GM19395 (cell line): ENCODE measurements around the gene STARD13.

ENCODE experiments used
- ATAC-seq: cut with Tn5 transposase; IDR thresholded peaks from one replicate; pipeline ENCODE4 v1.9.1; 2021; ENCODE audit warnings: mild to moderate bottlenecking, moderate library complexity; ENCODE audit not compliant: unreplicated experiment

STARD13 gene

DNA sequence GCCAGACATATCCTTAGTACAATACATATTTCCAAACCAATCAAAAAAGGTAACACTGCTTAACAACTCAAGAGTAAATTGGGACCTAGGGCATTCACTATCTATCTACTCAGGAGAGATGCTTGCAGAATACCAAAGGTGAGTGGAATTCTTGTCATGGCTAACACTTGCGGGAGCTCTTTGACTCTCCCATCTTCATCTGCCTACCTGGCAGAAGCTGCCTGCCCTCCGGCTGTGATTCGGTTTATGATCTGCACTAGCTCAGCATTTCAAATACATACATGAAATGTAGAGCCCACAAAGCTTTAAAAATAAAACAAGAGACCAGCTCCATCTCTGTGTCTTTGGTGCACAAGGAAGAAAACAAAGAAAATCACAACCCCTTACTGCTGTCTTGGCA is 127.3 kb downstream of the STARD13 start:
- ATAC-seq, result no peak

DNA sequence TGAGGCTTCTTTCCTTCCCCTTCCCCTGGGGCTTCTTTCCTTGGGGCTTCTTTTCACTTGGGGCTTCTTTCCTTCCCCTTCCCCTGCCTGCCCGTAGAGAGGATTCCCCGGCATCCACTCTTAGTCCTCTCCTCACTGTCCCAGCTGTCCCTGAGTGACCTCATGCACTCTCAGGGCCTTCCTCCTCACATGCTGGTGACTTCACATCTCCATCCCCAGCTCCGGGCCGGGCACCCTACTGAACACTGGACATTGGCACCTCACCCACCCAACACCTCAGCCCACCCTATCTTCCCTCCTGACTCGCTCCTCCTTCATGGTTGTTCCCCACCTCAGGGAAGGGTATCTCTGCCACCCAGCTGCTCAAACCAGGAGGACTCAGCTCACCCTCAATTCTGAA is 130.6 kb downstream of the STARD13 start:
- ATAC-seq, result no peak

GRCh38 chr13:33153421-33154404 is 131.8 kb downstream of the STARD13 start:
- ATAC-seq, result no peak

GRCh38 chr13:33152389-33152788 is 133.2 kb downstream of the STARD13 start:
- no peak for ATAC-seq

DNA sequence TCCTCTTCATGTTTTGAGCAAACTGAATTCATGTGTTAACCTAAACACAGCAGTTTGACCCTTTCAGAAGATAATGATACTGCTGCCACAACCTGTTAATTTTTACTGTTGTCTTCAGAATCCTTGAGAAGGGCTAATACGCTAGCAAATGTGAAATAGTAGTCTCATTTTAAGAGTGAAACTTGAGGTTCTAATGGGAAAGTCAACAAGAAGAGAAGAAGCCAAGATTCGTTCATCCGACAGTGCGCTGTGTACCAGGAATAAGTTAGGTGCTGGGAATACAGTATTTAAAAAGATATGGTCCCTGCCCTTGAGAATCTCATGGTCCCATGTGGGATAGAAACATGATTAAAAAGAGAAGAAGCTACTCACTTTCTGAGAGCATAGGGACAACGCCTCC is 134.9 kb downstream of the STARD13 start:
- ATAC-seq, result no peak

DNA sequence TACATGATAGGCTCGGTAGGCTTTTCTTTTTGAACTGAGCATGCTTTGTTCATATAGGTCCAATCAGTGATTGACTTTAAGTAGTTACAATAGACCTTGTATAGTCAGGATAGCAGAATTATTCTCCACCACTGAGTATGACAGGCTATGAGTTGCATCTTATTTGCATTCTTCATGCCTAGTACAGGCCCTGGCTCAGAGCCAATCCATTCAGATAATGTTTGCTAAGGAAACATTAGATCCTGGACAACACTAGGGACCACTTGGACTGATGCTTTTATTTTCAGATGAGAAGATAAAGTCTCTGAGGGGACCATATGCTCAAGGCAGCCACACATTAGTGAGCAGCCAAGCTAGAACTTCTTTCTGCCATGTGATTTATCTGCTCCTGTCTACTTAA is 135.4 kb downstream of the STARD13 start:
- ATAC-seq, result no peak

DNA sequence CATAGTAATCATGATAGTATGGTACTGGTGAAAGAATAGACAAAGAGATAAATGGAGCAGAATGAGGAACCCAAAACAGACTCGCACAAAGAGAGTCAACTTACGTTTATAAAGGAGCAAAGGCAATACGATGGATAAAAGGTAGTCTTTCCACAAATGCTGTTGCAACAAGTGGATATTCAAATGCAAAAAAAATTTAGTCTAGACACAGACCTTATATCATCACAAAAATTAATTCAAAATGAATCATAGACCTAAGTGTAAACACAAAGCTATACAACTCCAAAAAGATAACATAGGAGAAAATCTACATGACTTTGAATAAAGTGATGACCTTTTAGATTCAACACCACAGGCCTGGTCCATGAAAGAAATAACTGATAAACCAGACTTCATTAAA is 137.7 kb downstream of the STARD13 start:
- ATAC-seq, result no peak

DNA sequence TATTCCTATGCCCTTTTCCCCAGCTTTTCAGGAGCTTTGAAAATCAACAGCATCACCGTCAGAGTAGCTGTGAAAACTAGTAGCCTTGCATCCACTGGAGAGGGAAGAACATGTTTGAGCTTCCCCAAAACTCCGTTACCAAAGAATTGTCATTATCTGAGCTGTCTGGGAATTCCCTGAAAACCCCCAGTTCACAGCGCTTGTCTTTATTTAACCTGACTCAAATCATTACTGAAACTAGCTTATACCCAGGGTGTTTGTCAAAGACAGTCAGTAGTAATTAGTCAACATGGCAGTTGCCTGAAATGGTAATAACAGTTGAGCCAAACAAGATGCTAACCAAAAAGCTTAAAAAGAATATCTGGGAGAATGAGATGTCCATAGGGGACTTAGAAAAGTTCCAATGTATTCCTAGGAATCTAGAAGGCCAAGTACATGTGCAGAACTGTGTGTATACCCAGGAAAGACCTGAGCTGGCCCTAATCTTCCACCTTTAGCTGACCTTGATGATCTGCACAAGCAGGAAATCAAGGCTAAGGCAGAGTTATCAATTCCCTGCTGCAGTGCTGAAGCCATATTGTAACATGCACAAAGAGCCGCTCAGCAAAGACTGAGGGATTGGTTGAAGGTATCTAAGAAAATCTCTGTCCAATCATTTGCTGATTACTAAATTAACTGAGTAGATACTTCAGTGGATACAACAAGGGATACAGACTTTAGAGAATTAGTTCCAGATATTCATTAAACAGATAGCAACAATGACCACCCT is 138.5 kb downstream of the STARD13 start:
- ATAC-seq, result peak; percentile 88

DNA sequence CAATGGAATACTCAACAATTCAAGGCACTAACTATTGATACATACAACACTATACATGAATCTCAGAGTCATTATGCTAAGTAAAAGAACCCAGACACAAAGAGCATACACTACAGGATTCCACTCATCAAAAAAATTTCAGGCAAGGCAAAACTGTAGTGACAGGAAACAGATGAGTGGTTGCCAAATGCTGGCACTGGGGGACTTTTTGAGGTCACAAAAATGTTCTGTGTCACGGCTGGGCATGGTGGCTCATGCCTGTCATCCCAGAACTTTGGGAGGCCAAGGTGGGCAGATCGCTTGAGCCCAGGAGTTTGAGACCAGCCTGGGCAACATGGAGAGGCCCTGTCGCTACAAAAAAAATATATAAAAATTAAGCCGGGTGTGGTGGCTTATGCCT is 139.9 kb downstream of the STARD13 start:
- ATAC-seq, result no peak

DNA sequence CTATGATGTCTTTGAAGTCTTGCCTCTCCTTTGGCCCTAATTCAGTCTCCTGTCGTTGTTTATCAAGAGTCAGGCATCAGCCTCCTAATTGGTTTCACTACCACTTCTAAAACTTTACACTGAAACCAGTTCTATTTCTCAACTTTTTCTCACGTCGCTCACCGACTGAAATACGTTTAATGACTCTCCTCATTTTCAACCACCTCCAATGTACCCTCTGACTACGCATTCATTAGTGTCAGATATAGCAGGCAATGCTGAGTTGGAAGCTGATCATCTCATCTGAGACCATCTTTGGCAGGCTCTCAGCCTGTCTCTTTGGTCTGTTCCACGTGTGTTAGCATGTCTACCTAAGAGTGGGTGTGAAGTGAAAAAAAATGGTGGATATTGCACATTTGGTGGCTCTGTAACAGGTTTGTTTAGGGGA is 141.2 kb downstream of the STARD13 start:
- ATAC-seq, result no peak

GRCh38 chr13:33139780-33140535 is 145.6 kb downstream of the STARD13 start:
- ATAC-seq, result no peak

DNA sequence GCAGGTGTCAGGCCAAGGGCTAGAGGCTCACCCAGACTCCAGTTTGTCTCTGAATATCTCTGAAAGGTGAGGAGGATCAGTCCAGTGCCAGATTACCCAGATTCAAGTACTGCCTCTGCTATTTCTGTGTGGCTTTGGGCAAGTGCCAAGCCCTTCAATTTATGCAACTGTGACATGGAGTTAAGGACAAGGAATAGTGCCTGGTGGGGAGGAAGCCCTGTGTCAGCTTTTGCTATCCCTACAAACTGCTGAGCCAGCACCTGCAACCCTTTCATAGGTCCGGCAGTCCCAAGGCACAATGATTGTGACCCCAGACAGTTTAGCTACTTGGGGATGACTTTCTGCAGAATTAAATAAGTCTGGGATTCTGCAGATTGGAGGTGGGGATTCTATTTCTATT is 146.4 kb downstream of the STARD13 start:
- ATAC-seq, result no peak

- ATAC-seq, result no peak
Measured at GRCh38 chr13:33138441-33138840, 147.1 kb downstream of the STARD13 start.

- ATAC-seq, result no peak
Measured at GRCh38 chr13:33137721-33138120, 147.8 kb downstream of the STARD13 start.

DNA sequence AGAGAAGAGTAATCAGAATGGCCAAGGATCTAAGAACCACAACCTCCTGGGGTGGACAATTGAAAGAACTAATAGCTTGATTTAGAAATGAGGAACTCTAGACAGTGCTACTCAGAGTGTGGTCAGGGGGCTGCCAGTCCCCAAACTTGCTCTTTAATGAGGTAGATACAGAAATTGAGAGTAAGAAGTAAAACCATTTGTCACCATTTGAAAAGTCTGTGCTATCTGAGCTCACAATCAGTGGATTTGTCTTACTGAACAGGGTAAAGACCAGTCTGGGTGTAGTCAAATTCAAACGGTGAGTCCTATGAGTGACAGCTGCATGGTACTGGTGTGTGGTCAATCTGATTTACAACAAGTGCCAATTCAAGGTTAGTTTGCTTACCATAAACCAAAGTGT is 150.5 kb downstream of the STARD13 start:
- no peak for ATAC-seq

DNA sequence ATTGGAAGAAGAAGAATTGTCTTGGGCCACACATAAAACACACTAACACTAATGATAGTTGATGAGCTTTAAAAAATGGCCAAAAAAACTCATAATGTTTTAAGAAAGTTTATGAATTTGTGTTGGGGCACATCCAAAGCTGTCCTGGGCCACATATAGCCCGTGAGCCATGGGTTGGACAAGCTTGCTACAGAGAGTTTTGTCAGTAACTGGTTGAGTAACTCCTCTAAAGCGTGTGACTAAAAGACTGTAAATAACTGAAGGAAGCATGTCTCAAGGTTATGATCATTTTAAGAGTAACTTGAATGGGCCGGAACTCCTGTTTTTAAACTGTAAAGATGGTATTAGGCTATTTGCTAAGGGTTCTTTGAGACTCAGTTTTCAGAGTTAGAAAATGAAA is 151.3 kb downstream of the STARD13 start:
- ATAC-seq, result no peak

DNA sequence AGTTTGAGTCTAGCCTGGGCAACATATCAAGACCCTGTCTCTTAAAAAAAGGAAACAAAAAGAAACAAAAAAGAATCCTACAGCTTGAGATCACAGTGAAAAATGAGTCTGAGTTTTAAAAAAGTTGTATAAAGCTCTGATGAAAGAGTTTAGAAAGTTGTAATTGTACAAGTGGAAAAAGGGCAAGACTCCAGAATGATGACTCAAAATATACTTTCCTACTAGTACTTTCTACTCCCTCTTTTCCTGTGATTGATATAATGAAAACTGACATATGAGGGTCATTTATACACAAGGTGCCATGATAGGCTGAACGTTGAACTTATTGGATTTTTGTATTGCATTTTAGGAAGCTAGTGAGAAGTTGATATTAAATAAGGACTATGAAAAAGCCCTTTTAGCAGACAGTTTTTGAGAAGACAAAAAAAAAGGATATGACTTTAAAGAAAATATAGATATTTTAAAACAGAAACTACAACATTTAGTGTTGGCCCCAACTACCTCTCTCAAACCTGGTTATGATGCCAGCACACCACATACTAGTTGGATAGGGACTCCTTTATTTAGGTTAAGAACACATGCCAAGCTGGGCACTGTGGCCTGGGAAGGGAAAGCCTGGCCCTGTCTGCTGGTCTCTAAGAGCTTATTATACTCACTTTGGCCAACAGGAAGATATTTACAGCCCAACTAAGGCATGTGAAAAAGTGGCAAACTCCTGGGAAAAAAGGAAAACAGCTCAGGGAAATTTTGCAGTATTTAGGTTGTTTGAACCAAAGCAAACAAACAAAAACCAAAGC is 152.7 kb downstream of the STARD13 start:
- ATAC-seq, result no peak

DNA sequence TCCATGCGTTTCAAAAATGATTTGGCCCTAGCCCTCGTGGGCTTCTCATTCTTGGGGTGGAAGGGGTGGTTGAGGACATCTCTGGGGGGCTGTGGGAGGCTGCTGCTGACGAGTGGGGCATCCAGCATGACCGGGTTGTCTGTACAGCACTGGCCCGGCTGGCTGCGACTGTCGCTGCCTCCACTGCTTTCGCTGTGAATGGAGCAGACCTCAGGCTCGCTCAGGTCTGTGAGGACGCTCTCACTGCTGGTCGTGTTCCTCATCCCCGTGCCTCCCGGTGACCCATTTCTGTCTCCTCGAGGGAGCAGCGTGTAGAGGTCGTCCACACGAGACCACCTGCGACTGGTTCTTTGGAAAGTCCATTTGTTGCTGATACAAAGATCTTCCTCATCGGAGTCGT is 155.7 kb downstream of the STARD13 start:
- ATAC-seq, result no peak

- no peak for ATAC-seq
Measured at GRCh38 chr13:33129094-33129832, 156.3 kb downstream of the STARD13 start.

DNA sequence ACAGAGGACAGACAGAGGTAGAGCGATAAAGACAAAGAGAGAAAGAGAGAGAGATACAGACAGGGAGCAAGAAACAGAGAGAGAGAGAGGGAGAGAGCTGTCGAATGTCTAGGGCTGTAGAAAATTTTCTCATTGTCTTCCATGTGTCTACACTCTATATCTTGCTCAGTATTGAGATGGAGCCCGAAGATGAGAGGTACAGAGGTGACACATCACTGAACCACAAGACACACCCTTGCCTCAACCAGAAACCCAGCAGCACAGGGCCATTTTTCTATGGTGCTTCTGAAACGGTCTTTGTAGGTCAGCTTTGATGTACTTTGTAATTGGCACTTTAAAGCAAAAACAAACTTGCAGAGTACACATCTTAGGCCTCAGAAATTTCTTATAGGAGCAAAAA is 157.4 kb downstream of the STARD13 start:
- no peak for ATAC-seq
